HCT116 (cell line): ENCODE data around the gene ADI1.

Experiments used
- EZH2 ChIP-seq: fragments of 200-600 bp; sonication (generic); IDR thresholded peaks from 2 replicates; pipeline ENCODE4 v1.6.1; 2017; ENCODE audit warnings: antibody characterized with exemption, mixed run types
- FOSL1 ChIP-seq: IDR thresholded peaks from 2 replicates; pipeline ENCODE4 v1.6.1; 2012; ENCODE audit warnings: low read depth
- POLR2A ChIP-seq: IDR thresholded peaks from 2 replicates; pipeline ENCODE4 v1.7.0; 2011; ENCODE audit warnings: borderline replicate concordance; ENCODE audit not compliant: insufficient read depth, insufficient read length; ENCODE audit errors: extremely low read depth
- POLR2AphosphoS5 ChIP-seq: IDR thresholded peaks from 2 replicates; pipeline ENCODE4 v1.6.1; 2011; ENCODE audit warnings: mild to moderate bottlenecking, low read depth, low read length, moderate library complexity
- SP1 ChIP-seq: IDR thresholded peaks from 2 replicates; pipeline ENCODE4 v1.6.1; 2012; ENCODE audit warnings: low read depth
- TCF7L2 ChIP-seq: IDR thresholded peaks from 2 replicates; pipeline ENCODE4 v1.7.0; 2011; ENCODE audit warnings: borderline replicate concordance, inconsistent platforms; ENCODE audit not compliant: insufficient read depth, insufficient read length; ENCODE audit errors: extremely low read depth
- TF ChIP-seq, protein P1 (sequence below), 3 experiments: fragments of 200-600 bp in 1 of 3; sonication (generic) in 1 of 3; IDR thresholded peaks in 2 of 3; conservative IDR thresholded peaks in 1 of 3; 2 replicates each; pipeline ENCODE4 v1.5.1; 2012 to 2017; ENCODE audit warnings: low read depth in 2 of 3, low read length in 2 of 3, antibody characterized with exemption in 1 of 3, borderline replicate concordance in 1 of 3, control low read depth in 1 of 3, mild to moderate bottlenecking in 1 of 3, mixed read lengths in 1 of 3, mixed run types in 1 of 3, moderate library complexity in 1 of 3; ENCODE audit not compliant: insufficient read depth in 1 of 3
- TF ChIP-seq, protein P2 (sequence below): IDR thresholded peaks from 2 replicates; pipeline ENCODE4 v1.6.1; 2011; ENCODE audit warnings: mild to moderate bottlenecking, low read length, moderate library complexity; ENCODE audit not compliant: insufficient replicate concordance; ENCODE audit errors: extremely low read depth

DNA sequence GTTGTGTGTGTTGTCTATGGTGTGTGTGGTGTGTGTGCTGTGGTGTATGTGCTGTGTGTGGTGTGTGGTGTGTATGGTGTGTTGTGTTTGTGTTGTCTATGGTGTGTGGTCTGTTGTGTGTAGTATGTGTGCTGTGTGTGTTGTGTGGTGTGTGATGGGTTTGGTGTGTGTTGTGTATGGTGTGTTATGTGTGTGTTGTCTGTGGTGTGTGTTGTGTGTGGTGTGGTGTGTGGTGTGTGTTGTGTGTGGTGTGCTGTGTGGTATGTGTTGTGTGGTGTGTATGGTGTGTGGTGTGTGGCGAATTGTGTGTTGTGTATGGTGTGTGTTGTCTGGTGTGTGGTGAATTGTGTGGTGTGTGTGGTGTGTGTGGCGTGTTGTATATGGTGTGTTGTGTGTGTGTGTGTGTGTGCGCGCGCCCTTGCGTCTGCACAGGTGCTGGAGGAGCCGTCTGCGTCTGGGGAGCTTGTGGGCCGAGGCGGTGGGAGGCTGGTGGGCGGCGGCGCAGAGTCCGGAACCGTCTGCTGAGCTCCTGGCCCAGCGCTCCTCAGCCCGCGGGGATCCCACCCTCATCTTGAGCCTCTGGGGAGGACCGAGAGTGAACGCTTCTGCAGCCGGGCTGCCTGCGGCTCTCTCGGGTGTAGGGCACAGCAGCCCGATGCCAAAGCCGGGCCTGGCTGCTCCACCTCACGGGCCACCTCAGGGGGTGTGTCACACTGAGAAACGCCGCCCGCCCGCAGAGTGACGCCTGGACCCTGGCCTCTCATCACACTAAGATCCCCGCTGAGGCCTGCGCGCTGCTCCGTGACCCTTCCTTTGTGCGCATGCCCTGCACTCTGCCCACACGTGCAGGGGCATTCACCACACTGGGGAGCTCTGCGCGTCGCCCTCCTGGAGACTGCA, 8.8 kb upstream of the ADI1 start:
- TF ChIP-seq POLR2AphosphoS5 (no peak), FOSL1 (no peak), TCF7L2 (no peak), EZH2 (no peak), SP1 (no peak), POLR2A (no peak)
- TF ChIP-seq, protein P1, sequence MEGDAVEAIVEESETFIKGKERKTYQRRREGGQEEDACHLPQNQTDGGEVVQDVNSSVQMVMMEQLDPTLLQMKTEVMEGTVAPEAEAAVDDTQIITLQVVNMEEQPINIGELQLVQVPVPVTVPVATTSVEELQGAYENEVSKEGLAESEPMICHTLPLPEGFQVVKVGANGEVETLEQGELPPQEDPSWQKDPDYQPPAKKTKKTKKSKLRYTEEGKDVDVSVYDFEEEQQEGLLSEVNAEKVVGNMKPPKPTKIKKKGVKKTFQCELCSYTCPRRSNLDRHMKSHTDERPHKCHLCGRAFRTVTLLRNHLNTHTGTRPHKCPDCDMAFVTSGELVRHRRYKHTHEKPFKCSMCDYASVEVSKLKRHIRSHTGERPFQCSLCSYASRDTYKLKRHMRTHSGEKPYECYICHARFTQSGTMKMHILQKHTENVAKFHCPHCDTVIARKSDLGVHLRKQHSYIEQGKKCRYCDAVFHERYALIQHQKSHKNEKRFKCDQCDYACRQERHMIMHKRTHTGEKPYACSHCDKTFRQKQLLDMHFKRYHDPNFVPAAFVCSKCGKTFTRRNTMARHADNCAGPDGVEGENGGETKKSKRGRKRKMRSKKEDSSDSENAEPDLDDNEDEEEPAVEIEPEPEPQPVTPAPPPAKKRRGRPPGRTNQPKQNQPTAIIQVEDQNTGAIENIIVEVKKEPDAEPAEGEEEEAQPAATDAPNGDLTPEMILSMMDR (IDR thresholded peaks at IDR 0.05 in 2 of 3, conservative IDR thresholded peaks at IDR 0.05 in 1 of 3; ENCODE audit: borderline replicate concordance in 1 of 3, insufficient read depth in 1 of 3, low read depth in 2 of 3, low read length in 2 of 3) = no peak
- TF ChIP-seq, protein P2, sequence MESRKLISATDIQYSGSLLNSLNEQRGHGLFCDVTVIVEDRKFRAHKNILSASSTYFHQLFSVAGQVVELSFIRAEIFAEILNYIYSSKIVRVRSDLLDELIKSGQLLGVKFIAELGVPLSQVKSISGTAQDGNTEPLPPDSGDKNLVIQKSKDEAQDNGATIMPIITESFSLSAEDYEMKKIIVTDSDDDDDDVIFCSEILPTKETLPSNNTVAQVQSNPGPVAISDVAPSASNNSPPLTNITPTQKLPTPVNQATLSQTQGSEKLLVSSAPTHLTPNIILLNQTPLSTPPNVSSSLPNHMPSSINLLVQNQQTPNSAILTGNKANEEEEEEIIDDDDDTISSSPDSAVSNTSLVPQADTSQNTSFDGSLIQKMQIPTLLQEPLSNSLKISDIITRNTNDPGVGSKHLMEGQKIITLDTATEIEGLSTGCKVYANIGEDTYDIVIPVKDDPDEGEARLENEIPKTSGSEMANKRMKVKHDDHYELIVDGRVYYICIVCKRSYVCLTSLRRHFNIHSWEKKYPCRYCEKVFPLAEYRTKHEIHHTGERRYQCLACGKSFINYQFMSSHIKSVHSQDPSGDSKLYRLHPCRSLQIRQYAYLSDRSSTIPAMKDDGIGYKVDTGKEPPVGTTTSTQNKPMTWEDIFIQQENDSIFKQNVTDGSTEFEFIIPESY = no peak
